ENCODE data around the gene FCN2. TPM values are rescaled to one million over a fixed set of nuclear protein-coding genes. Genes with fewer than 3 reads are reported as not detected.

FCN2 gene
- total and polyA plus RNA-seq, 9 of the 15 experiments (the other 6 are each of a cell fraction or from before 2014, with no cell fraction given): not detected

DNA sequence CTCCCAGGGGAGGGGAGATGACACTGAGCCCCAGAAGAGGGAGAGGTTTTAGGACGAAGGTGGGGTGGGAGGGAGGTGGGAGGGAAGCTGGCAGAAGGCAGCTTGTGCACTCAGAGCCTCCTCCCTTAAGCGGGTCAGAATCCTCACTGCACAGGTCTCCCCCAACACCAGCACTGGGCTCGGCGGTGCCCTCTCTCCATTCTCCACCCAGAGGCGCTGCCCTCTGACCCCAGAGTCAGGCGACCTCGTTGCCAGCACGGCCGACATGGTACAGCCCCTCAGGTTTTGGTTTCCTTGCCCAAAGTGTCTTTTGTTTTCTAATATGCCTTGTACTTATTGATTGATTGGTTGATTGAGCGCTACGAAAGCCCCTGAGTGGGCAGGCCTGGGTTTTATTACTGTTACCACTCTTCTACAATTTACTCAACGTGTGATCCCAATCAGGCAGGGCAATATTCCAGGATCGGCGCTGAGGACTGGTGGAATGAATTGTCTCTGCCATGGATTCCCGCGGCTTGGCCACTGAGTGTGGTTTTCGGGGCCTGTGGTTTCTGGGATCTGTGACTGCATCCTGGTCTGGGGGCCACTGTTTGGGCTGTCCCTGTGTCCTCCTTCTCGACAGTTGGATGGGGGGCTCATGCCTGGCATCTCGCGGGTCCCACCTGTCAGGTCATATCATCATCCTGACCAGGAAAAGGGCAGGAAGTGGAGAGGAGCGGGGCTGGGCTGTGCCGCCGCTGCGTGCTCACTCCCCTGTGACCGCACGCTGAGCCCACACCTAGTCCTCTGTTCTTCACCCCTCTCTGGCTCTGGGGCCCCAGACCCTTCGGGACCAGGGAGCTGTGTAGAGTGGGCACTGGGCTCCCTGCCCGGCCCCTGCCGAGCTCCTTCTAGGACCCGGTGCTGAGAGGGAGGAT, 9.6 kb upstream of the FCN2 start:
- POLR2A ChIA-PET: interaction anchor here (0.6 to 1.3 kb wide), 3 partner anchors 12 to 209 kb away, joined by 3 read pairs; no protein-coding TSS in a partner anchor
- FAIRE-seq: no peak
- WGBS (ENCODE audit: insufficient coverage, low coverage, missing lambda C conversion rate): 2% methylated on average over 26 of the region's 30 CpGs
- no TSS peak for BruUV-seq (replicated peaks)
- Histone ChIP-seq H3K27ac (ENCODE audit: extremely low read depth, low read depth, low read length) (no peak overlapping the region), H3K79me2 (ENCODE audit: control insufficient read depth, insufficient read depth, low read length) (no peaks in the 10 kb centered on the region; the same call in 2 of the 3 replicates), H2AFZ (ENCODE audit: low read depth, low read length) (no peak overlapping the region), H3K9me1 (ENCODE audit: control insufficient read depth, insufficient read depth, low read length) (no peaks in the 10 kb centered on the region), H4K20me1 (replicated peaks; ENCODE audit: control insufficient read depth, insufficient read depth, low read length) (no peaks in the 10 kb centered on the region), H3K4me1 (replicated peaks in 1 of 2; ENCODE audit: control insufficient read depth in 2 of 2, insufficient read depth in 2 of 2, low read length in 2 of 2) (no peaks in the 10 kb centered on the region), H3K36me3 (ENCODE audit: control insufficient read depth, insufficient read depth, low read length) (no peaks in the 10 kb centered on the region), H3K9ac (ENCODE audit: insufficient read depth in 1 of 2, low read depth in 2 of 2, low read length in 2 of 2) (no peak overlapping the region), H3K4me2 (ENCODE audit: insufficient read depth, low read length) (no peak overlapping the region), H3K27me3 (ENCODE audit: control insufficient read depth in 2 of 2, insufficient read depth in 2 of 2, low read length in 2 of 2) (peaks cover 0 to 26% of the 10 kb centered on the region in 2 experiments; a peak in 2 of 5 replicates), H3K4me3 (no peak overlapping the region), H3K9me3 (replicated peaks; ENCODE audit: control insufficient read depth, insufficient read depth, low read depth, low read length) (no peaks in the 10 kb centered on the region)
- in situ Hi-C loops (cut with MboI): no loop called here
- intact Hi-C loops (cut with micrococcal nuclease): no loop called here
- no peak for DNase-seq (ENCODE audit: extremely low read depth in 1 of 4, low spot score in 3 of 4)
- CTCF ChIA-PET (ENCODE audit: low intra/inter-chr PET ratio): no interaction called here
- TF ChIP-seq RNF2 (IDR thresholded peaks at IDR 0.05) (no peak), ZZZ3 (IDR thresholded peaks at IDR 0.05) (no peak), CTBP1 (IDR thresholded peaks at IDR 0.05; ENCODE audit: borderline replicate concordance) (no peak), GTF2A2 (tag; IDR thresholded peaks at IDR 0.05) (no peak), ZFP36 (IDR thresholded peaks at IDR 0.05; ENCODE audit: low read depth, low read length, partially characterized antibody) (no peak), POLR2A (conservative IDR thresholded peaks at IDR 0.05) (no peak), U2AF1 (optimal IDR thresholded peaks at IDR 0.05; ENCODE audit: low read depth, low read length) (no peak)
- TF ChIP-seq, protein P1, sequence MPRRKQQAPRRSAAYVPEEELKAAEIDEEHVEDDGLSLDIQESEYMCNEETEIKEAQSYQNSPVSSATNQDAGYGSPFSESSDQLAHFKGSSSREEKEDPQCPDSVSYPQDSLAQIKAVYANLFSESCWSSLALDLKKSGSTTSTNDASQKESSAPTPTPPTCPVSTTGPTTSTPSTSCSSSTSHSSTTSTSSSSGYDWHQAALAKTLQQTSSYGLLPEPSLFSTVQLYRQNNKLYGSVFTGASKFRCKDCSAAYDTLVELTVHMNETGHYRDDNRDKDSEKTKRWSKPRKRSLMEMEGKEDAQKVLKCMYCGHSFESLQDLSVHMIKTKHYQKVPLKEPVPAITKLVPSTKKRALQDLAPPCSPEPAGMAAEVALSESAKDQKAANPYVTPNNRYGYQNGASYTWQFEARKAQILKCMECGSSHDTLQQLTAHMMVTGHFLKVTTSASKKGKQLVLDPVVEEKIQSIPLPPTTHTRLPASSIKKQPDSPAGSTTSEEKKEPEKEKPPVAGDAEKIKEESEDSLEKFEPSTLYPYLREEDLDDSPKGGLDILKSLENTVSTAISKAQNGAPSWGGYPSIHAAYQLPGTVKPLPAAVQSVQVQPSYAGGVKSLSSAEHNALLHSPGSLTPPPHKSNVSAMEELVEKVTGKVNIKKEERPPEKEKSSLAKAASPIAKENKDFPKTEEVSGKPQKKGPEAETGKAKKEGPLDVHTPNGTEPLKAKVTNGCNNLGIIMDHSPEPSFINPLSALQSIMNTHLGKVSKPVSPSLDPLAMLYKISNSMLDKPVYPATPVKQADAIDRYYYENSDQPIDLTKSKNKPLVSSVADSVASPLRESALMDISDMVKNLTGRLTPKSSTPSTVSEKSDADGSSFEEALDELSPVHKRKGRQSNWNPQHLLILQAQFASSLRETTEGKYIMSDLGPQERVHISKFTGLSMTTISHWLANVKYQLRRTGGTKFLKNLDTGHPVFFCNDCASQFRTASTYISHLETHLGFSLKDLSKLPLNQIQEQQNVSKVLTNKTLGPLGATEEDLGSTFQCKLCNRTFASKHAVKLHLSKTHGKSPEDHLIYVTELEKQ (CRISPR knock-in tag; IDR thresholded peaks at IDR 0.05): no peak
- TF ChIP-seq, protein P2, sequence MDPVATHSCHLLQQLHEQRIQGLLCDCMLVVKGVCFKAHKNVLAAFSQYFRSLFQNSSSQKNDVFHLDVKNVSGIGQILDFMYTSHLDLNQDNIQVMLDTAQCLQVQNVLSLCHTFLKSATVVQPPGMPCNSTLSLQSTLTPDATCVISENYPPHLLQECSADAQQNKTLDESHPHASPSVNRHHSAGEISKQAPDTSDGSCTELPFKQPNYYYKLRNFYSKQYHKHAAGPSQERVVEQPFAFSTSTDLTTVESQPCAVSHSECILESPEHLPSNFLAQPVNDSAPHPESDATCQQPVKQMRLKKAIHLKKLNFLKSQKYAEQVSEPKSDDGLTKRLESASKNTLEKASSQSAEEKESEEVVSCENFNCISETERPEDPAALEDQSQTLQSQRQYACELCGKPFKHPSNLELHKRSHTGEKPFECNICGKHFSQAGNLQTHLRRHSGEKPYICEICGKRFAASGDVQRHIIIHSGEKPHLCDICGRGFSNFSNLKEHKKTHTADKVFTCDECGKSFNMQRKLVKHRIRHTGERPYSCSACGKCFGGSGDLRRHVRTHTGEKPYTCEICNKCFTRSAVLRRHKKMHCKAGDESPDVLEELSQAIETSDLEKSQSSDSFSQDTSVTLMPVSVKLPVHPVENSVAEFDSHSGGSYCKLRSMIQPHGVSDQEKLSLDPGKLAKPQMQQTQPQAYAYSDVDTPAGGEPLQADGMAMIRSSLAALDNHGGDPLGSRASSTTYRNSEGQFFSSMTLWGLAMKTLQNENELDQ (CRISPR knock-in tag; IDR thresholded peaks at IDR 0.05; ENCODE audit: borderline replicate concordance): no peak
- TF ChIP-seq, protein P3, sequence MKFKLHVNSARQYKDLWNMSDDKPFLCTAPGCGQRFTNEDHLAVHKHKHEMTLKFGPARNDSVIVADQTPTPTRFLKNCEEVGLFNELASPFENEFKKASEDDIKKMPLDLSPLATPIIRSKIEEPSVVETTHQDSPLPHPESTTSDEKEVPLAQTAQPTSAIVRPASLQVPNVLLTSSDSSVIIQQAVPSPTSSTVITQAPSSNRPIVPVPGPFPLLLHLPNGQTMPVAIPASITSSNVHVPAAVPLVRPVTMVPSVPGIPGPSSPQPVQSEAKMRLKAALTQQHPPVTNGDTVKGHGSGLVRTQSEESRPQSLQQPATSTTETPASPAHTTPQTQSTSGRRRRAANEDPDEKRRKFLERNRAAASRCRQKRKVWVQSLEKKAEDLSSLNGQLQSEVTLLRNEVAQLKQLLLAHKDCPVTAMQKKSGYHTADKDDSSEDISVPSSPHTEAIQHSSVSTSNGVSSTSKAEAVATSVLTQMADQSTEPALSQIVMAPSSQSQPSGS (CRISPR knock-in tag; IDR thresholded peaks at IDR 0.05): no peak
- ATAC-seq: no peak

Measured in K562 (cell line).